Stimulated activated CD4-positive, alpha-beta T cell treated with anti-CD3 and anti-CD28 coated beads, Interleukin-12 subunit alpha, Interleukin-12 subunit beta, amount 100 ng/mL, for 48 hours (primary cell): Measurements from ENCODE around the gene CREM.

Experiments used
- DNase-seq, 3 donors: peaks; one replicate each; pipeline ENCODE4 v3.0.0-alpha.2; 2020; ENCODE audit warnings: low read depth in 2 of 3, low spot score in 1 of 3

Gene CREM

GRCh38 chr10:35218339-35218955 lies 91.8 kb downstream of the CREM start:
- DNase-seq = peak; percentile 76 to 89 (median 79)

GRCh38 chr10:35219292-35219691 lies 92.6 kb downstream of the CREM start:
- no peak for DNase-seq

DNA sequence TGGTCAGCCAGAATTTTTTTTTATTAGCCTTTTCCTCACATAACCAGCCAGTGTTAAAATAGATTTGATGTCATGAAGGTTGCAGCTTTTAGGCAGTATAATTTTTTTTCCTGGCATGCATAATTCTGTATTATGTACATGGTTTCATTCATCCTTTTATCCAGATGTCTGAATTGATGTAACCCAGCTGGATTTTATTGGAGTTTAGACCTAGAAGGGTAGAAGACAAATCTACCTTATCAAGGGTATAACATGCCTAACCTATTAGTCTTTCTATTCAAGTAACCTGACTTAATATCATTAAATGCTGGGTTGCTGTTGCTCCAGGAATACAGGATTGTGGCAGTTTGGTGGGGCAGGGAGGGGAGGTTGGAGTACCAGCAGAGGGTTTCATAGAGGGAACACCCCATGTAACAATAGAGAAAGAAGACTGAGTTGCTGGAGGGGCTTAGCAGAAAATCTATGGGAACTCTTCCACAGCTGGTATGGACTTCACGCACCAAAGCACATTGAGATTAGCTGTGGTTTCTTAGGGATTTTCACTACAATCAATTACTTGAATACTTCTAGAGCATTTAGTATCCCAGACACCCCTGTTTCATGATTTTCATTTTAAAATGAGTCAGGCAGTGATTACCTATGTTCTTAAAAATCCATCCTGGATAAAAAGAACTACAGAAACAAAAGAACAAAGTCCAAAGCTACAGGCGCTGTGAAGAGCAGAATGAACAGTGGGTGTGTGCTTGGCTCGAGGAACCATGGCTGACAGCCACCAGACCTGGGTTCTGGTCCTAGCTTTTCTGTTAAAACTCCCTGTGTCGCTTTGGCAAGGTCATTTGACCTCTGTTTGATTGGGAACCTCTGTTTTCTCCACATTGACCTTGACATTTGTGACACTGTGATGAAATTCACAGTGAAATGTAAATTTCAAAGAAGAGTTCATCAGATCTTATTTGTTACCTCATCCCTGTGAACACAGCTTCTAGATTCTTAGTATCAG lies 93.5 kb downstream of the CREM start:
- no peak for DNase-seq

GRCh38 chr10:35223016-35223415 lies 96.4 kb downstream of the CREM start:
- DNase-seq = no peak

DNA sequence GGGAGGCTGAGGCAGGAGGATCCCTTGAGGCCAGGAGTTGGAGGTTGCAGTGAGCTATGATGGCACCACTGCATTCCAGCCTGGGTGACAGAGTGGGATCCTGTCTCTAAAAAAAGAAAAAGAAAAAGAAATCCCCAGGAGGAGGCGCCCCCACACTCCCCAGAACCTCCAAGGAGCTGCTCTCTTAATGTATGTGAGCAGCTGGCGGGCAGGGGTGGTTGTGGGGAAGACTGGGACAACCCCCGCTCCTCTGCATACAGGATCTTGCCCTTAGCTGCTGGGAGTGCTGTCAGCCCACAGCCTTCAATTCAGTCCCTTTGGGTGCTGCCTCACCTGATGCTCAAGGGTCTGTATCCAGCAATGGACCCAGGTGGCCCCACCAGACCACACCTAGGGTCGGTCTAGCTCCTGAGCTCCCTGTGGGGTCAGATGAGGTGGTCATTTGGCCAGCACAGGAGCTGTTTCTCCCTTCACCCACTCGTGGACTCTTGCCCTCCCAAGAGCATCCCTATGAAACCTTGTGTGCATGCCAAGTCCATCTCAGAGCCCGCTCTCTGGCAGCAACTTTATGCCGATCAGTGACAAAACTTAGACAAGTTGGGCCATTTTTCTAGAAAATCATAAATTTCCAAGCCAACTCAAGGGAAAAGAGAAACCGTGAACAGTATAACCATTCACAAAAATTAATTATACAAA lies 97.5 kb downstream of the CREM start:
- no peak for DNase-seq

DNA sequence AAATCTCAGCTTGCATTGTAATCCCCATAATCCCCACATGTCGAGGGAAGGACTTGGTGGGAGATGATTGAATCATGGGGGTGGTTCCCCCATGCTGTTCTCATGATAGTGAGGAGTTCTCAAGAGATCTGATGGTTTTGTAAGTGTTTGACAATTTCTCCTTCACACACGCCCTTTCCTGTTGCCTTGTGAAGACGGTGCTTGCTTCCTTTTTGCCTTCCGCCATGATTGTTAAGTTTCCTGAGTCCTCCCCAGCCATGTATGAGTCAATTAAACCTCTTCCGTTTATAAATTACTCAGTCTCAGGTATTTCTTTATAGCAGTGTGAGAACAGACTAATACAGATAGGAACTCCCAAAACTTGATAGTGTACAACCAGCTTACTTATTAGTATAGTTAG lies 98.6 kb downstream of the CREM start:
- DNase-seq = no peak

GRCh38 chr10:35226507-35226906 lies 99.9 kb downstream of the CREM start:
- no peak for DNase-seq

DNA sequence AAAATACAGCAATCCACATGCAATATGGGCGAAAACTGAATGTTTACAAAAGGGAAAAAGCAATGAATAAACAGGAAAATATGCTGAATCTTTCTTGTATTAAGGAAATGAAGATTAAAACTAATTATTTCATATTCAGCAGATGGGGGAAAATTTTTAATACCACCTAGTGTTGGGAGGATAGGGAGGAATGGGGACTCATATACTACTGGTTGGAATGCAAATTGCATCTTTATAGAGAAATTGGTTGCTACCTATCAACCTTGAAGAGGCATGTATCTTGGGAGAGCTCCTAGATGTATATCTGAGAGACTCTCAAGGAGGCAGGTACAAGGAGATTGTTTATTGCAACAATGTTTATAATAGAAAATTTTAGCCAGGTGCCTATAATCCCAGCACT lies 101.4 kb downstream of the CREM start:
- no peak for DNase-seq

GRCh38 chr10:35231646-35232045 lies 105.0 kb downstream of the CREM start:
- DNase-seq = no peak

DNA sequence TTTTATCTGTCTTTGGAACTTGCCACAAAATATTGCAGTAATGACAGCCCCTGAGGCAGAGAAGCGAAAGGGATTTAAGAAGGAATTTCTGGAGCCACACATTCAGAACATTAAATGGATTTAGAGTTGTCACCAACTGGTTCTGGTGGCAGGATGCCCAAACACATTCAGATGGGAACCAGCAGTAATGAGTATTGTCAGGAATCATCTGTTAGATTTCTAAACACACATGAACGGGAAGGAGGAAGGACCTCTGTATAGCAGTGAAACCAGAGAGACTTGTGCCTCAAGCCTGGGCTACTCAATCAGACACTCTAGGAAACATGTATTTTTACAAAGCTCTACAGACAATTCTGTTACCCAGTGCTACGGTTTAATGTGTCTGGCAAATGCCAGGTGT lies 105.9 kb downstream of the CREM start:
- no peak for DNase-seq

- no peak for DNase-seq
Observed at GRCh38 chr10:35234073-35234472, 107.4 kb downstream of the CREM start.

DNA sequence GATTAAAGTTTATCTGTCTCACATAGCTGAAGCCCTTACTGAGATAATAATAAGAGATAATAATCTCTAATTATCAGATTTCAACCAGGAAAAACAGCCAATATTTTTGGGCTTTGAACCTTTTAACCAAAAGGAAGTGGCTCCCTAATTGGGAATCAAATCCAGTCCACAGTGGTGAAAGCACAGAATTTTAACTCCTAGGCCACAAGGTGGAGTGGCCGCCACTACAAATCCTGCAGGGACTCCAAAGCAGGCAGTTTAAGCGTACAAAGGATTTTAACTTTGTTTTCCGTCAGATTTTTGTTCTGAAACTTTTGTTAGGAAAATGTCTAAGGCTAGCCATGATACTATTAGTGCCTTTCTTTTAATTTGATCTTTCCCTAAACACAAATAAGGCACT lies 110.1 kb downstream of the CREM start:
- no peak for DNase-seq

DNA sequence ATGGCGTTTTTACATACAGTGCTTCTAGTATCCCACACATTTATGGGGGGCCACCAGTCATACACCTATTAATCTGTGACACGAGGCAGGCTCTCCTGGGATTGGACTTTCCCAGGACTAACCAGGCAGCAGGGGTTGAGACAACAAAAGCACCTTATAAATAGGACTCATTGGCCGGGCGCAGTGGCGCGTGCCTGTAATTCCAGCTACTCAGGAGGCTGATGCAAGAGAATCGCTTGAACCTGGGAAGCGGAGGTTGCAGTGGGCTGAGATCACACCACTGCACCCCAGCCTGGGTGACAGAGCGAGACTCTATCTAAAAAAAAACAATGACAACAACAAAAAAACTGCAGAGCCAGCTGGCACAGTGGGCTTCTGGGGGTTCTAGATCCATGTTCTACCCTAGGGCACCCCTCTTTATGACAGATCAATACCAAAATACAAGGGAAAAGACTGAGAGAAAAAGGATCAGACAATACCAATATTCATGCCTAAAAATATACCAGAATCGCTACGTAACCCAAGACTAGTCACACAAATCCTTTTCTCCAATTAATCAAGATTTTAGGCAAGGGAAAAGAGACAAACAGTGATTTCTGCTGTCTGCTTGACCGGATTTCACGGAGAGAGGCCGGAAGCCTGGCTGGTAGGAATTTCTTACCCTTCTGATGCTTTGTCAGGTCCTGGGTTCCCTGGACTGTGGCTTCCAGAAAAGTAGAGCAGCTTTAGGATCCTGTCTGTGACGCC lies 111.3 kb downstream of the CREM start:
- DNase-seq = no peak

GRCh38 chr10:35244549-35244948 lies 117.9 kb downstream of the CREM start:
- DNase-seq = no peak

GRCh38 chr10:35246770-35247343 lies 120.2 kb downstream of the CREM start:
- no peak for DNase-seq

- no peak for DNase-seq
Observed at GRCh38 chr10:35251373-35252100, 124.9 kb downstream of the CREM start.

DNA sequence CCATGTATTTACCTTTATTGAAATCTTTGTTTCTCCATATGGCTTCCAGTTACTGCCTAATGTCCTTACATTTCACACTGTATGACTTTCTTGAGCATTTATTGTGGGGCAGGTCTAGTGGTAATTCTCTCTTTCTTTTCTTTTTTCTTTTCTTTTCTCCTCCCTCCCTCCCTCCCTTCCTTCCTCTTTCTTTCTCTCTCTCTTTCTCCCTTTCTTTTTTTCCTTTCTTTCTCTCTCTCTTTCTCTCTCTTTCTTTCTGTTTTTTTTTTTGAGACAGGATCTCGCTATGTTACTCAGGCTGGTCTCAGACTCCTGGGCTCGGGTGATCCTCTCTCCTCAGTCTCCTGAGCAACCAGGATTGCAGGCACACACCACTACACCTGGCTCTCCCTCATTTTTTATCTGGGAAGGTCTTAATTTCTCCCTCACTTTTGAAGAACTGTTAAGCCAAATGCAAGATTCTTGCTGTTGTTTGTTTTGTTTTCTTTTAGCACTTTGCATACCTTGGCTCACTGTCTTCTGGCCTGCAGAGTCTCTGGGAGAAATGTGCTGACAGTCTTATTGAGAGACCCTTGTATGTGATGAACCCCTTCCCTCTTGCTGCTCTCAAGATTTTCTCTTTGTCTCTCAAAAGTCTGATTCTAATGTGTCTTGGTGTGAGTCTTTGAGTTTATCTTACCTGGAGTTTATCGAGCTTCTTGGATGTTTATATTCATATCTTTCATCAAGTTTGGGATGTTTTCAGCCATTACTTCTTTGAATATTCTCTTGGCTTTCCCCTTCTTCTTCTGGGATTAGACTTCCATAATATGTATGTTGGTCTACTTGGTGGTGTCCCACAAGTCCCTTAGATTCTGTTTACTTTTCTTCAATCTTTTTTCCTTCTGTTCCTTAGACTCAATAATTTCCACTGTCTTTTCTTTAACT lies 130.7 kb downstream of the CREM start:
- no peak for DNase-seq

GRCh38 chr10:35259769-35260397 lies 133.2 kb downstream of the CREM start:
- DNase-seq = peak in 1 of 3 donors; percentile 4

GRCh38 chr10:35262436-35262835 lies 135.8 kb downstream of the CREM start:
- DNase-seq = no peak
